GM21360 (cell line): ENCODE data around the gene MOG.

Source experiments
- ATAC-seq: cut with Tn5 transposase; IDR thresholded peaks from one replicate; pipeline ENCODE4 v1.9.1; 2021; ENCODE audit warnings: mild to moderate bottlenecking, moderate library complexity; ENCODE audit not compliant: unreplicated experiment

The MOG gene

DNA sequence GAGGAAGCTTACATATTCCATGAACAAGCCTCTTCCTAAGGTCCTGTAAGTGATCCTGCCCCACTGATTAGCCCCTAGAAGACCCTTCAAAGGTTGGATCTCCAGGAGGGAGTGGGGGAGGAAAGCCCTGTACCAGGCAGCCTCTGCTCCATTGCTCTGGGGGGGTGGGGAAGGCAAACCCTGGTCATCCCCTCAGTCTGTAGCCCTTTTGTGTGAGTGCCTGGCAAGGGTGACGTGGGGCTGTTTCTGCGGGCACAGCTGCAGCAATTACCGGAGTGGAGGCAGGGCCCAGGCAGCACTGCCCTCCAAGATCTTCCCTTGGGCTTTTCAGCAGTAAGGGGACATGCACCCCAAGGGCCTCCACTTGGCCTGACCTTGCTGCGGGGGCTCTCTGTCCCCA is at the start of gene MOG:
MOG (plus strand) TSS at position 295 of the 400 bp plus-strand sequence. CDS start 118 bp downstream, outside the sequence.
- no peak for ATAC-seq

DNA sequence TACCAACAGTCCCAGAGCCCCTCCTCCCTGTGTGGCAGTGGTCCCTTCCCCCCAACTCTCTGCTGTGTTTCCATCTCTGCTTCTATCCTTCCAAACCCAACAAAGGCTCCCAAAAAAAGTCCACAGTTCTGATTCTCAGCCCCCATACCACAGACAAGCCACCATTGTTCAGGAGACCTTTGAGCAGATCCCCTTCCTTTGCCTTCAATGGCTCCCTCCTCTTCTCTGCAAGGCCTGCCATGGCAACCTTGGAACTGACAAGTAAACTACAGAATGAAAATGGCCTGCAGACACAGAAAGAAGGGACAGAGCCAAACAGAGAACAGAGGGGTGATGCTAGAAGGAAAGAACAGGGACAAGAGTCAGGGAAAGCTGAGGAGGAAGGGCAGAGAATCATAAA is 48.8 kb upstream of the MOG start:
- ATAC-seq: no peak

DNA sequence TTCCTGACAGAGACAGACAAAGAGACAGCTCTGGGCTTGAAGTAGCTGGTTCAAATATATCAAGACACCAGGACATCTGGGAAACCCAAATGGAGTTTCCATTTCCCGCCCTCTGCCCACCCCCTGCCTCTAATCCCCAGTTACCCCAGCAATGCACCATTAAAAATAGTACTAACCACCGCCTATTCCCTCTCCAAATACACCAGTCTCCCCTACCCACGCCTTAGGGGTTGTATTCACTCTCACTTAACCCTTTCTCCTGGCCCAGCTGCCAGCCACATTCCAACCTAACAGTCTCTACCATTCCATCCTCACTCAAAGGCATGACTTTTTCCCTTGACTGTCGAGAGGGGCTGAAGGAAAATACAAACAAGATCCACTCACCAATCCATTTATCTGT is 46.4 kb upstream of the MOG start:
- ATAC-seq: no peak

DNA sequence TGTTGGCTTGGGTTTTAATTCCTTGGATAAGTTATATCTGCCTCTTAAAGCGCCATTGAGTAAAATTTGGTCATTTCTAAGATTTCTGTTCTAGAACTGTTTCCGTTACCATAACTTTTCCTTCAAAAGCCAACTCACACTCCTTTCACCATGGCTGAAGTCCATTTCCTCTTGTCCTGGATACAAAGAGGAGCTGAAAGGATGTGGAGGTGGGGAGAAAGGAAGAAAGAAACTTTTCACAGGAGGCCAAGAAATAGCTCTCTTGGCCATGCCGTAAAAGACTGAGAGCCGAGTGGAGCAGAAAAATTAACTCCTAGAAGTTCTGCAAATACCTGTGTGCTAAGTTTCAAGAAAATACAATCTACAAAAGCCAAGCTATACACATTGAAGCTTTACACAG is 45.5 kb upstream of the MOG start:
- no peak for ATAC-seq

DNA sequence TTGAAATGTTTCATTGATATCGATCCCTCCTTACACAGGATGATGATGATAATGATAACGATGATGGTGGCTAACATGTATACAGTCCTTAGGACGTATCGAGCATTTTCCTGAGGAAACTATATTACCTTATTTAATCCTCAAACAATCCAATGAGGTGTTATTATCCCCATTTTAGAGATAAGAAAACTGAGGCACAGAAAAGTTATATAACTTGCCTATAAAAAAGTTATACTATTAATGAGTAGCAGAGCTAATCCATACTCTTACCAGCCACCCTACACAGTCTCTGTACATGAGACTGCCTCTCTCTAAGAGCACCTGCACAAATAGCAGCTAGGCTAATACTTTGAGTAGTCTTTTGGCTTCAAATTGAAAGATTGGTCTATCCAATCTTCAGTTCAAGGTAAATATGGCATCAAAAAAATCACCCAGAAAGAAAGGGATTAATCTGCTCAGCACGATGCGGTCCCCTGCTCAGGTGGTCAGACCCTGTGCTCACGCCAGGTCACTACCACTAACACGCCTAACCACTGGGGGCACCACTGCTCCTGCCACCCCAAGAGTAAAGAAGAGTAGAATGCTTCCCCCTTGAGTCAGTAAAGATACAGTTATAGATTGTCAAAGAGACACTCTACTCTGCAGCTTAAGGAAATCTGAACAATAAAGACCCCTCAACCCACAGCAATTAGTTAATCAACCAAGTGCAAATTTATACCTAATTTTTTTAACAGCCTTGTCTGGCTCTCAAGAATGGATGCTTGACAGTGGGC is 38.9 kb upstream of the MOG start:
- ATAC-seq: no peak

DNA sequence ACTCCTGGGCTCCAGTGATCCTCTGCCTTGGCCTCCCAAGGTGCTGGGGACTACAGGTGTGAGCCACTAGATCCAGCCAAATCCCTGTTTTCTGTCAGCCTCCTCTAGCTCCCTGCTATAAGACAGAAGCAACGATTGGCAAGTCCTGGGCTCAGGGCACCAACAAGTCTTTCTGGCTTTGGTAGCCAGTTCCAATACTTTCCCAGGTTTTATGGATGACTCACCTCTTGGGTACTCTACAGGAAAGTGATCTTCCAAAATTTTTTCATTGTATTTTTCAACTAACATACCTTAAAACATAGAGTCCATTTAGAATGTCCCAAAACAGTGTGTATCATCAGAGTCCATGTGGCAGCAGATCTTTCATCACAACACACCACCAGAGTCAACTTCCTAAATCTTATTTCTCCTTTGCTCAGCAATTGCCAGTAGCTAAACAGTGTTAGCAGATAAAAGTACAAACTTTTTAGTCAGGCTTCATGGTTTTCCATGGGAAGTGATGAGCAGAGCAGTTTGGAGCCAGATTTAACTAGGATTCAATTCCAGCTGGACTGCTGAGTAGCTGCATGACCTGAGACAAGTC is 37.2 kb upstream of the MOG start:
- no peak for ATAC-seq

DNA sequence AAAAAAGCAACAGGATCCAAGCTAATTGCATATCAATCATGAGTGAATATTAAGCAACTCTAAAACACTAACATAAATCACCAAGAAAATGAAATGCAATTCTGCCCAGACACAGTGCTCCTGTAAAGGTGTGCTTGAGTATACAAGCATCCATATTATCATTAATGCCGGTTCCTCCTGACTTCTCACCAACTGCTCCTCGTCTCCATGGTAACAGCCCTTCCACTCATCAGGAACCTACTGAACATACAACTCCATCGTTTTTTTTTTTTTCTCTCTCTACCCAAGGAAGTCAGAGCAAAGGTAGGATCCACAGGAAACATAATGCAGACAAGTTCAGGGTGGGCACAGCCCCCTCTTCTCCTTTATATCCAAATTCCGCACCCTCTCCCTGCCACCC is 36.3 kb upstream of the MOG start:
- no peak for ATAC-seq

DNA sequence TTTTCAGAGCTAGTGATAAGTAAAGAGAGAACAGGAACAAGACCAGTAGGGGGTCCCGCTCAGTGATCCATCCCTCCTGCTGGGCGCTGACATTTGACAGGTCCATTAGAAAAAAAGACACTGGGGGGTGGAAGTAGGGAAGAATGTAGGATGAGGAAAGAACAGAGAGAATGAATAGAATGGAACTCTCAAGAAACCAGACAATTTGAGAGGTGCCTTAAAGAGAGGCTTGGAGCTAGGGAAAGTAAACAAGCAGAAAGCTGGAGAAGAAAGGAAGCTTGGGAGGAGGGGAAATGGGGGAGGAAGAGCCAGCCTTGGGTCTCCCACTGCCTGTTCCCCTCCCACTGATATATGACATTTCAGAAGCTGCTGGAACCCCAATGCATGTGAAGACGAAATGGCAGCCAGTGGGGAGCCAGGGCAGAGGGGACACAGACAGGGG is 32.4 kb upstream of the MOG start:
- ATAC-seq: no peak

DNA sequence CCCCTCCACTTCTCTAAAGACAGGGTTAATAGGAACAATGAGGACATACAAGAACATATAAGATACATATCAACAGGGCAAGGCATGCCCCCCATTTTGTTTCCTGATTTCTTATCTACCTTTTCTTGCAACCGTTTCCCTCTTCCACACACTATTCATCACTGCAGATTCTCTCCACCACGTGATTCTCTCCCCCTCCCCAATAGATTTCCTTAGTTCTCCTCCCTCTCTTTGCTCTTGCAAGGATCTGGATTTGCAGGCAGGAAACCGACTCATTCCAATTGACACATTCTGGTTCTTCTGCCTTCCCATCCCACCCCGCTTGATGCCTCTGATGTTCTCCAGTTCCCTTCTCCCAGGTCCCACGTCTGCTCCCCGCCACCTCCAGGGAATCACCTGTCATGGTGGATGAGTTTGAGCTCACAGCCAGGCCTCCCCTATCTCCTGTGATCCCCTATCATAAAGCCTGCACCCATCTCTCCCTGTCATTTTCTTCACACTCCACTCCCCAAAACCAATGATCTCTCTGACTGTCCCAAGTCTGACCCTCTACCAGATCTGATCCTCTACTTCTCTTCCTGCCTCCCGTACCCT is 31.5 kb upstream of the MOG start:
- ATAC-seq: no peak

DNA sequence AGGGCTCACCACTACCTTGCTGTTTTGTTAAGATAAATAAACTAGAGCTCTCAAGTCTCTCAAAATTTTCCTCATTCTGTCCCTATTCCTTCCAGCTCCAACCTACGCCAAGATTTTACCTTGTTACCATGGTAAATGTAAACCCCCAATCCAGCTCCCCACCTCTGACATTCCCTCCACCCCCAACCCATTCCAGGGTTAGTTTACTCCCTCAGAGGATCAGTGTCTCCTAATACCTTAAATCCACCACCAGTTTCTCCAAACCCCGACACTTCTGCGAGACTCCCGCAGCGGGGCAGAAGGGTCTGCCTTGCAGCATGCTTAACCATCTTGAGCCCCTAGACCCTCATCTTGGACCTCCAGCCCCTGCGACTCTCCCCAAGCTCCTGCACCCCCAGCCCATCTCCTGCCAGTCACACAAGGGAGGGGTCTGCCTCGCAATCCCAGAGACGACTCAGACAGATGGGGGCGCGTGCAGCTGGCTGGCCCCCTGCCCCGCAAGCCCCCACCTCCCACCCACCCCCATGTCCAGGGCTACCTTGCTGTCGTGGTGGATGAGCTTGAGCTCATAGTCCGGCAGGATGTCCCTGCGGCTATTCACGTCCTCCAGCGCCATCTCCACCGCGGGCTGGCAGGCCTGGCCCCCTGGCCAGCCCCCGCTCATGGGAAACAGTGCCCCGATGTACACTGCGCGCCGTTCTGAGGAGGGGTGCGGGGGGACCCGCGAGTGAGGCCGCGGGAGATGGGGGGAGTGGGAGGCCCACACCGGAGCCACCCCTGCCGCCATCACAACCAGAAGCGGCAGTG is 29.7 kb upstream of the MOG start:
- ATAC-seq: no peak

DNA sequence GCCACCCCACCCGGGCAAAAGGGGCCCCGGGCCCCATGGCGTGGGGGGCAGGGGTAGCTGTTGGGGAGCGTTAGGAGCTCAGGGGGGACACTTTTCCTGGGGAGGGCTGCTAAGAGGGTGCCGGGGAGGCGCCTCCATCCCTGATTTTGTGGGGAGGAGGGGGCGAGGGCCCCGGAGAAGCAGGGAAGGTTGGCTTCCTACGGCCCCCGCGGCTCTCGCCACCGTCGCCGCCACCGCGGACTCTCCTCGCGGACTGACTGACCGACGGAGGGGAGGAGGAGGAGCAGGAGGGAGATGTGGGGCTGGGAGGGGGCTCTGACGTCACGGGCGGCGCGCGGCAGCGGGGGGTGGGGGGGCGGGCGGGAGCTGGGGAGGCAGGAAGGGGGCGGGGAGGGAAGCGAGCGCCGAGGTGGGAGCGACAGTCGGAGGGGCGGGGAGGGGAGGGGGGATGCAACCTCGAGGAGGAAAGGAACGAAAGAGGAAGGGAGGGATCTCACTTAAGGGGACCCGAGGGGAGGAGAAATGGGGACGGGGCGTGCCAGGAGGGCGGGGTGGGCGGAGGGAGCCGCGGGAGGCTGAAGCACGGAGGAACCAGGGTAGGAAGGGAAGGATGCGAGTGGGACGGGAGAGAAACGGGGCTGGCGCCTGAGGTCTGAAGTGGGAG is 29.0 kb upstream of the MOG start:
- no peak for ATAC-seq

DNA sequence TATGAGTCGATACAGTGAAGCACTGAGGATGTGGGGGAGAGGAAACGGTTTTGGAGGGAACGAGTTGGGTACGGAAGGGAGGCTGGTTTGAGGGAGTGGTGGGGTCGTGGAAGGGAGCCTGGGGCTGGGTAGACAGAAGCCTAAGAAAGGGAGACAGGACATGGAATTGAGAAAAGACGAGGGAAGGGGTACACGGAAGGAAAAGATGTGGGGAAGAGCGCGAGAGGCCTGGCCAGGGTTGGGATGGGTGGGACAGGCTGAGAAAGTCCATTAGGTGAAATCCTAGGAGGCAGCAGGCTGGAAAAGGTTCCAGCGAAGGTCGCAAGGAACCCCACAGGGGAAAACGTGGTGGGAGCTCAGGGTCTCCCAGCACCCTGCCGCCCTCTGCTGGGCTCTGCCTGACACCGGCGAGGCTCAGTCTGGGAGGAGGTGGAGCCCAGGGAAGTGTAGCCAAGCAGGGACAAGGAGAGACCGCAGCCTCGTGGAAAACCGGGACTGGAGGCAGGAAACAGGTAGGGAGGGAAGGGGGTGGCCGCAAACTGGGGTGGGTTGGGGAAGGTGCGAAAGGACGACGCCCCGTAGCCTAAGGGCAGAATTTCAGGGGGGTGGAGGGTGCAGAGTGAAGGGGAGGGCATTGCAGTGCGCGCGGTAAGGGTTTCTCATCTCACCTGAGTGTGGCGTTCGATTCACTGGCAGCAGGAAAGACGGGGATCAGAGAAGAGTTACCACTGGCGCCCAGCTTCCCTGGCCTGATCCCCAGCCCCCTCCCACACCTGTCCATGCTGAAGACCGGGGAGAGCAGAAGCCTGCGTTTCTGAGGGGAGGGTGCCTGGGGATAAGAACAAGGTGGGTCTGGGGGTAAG is 28.2 kb upstream of the MOG start:
- ATAC-seq: no peak

DNA sequence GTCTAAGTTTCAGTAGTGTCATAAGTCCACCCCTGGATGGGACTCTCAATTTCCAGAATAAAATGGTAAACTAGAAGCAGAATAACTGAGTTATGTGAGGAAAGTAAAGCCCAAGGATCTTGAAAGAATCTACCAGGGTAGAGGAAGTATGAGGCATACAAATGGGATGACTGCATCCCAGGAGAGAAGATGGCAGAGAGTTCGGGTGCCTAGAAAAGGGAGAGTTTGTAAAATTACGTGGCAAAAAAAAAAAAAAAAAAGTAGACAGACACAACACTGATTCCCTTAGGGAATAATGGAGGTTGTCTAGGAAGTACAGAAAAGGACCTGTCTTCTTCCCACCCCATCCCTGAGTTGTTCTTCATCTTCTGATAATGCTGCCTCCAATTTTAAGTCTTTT is 27.3 kb upstream of the MOG start:
- no peak for ATAC-seq

DNA sequence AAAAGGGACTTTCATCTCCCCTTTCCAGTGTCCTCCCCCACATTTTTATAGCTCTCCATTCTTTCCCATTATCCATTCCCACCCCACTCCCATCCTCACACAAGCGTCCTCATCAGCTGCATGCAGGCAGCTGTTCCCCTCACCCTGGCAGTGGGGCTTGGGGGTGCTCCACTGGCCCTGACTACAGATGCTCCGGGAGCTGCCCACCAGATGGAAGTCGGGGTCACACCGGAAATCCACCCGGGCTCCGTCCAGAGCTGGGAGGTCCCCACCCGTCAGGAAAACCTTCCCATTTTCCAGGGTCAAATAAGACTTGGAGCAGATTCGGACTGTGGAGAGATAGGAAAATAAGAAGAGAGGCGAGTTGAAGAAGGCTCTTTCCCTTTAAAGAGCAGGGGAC is 26.6 kb upstream of the MOG start:
- ATAC-seq: no peak

DNA sequence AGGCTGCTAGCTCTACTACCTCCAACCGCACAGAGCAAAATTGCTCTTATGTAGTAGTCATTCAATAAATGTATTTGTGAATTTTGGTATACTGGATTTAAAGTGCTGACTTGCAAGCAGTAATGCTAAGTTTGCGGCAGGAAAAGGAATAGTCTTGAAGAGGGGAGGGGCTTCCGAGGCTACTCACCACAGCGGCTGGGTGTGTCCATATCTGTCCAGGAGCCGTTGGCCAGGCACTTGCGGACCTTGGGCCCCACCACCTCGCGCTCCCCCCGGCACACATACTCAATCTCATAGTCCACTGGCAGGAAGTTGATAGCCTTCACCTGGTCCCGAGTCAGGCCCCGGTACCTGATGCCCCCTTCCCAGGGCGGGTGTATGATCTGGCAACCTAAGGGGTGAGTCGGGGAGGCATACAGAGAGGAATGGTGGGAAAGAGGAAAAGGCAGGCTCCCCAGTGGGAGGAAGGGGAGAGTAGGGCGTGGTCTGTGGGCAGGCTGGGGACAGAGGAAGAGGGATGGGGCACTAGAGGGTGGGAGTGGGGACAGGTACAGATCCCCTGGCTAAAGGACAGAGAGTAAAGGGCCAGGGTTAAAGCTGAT is 25.6 kb upstream of the MOG start:
- ATAC-seq: no peak

DNA sequence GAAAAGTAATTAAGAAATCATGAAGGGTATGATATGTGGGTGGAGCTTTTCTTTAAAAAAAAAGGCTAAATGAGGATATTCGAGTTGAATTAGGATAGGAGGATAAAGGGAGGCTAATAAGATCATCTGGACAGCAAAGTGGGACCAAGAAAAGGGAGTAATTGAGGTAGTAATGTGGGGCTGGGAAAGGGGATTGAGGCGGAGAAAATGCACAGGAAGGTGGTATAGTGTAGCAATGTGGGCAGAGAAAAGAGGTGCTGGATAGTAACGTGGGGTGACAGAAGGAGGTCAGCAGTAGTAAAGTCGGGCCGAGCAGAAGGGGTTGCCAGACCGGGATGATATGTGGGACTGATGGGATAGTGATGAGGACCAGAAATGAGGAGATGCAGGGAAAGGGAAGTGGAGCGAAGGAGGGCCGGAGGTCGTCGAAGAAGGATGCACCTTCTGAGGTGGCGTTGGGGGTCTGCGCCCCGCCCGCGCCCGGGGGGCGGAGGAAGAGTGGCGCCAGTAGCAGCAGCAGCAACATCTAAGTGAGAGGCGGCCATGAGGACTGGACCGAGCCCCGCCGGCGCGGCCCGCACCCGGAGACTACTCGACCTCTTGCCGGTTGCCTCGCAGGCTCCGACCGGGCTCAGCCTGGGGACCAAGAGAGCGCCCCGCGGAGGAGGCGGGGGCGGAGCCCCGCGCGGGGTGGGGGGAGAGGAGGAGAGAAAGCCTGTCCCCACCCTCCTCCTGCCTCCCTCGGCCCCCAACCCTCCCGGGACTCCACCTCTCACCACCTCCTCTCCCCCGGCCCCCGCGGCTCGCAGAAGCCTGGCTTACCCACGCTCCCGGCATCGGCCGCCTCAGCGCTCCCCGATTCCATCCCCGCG is 24.8 kb upstream of the MOG start:
- peak; percentile 28 for ATAC-seq

DNA sequence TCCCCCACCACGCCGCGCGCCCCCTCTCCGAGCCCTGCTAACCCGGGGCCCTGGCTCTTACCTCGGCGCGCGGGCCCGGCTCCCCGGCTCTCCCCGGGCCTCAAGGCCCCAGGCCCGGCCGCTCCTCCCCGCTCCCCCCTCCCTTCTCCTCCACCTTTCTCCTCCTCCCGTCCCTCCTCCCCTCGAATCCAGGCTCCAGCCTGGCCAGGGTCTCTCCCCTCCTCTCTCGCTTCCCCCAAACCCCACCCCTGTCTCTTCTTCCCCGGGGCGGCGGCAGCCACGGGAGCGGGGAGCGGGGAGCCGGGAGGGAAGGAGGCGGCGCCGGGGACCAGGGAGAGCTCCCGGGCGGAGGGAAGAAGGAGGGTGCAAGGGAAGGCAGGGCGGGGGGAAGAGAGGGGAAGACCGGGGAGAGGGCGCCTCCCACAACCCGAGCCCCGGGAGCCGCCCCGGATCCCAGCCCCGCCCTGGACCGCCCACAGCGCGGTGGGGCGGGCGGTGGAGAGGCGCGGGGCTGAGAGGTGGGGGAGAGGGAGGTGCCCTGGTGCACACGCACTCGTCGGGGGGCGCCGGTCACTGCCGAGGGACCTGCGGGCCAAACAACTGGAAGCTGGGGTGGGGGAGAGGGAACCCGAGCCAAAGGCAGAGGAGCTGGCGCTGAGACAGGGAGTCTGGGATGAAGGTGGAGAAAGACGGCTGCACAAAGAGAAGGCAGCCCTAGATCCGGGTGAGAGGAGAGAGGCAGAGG is 23.9 kb upstream of the MOG start, which contains the start of gene GABBR1:
GABBR1 (minus strand) TSS at position 395 of the 745 bp plus-strand sequence. CDS start 798 bp downstream, outside the sequence.
- ATAC-seq: peak; percentile 64

DNA sequence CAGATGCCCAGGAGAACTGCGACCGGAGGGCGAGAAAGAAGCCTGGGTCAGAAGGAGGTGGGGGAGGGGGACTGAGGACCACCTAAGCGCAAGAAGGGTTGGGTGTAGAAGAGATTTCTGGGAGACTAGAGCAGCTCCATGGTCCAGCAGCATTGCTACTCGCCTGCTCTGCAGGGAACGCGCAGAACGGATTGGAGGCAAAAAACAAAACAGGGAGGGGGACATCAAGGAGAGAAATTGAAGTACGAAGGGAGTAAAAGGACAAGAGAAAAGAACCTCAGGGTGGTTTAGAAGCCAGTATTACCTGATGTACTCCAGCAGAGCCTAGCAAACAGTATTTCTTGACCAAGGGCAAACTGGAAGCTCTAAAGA is 23.4 kb upstream of the MOG start:
- peak; percentile 12 for ATAC-seq
